Suprapubic skin (tissue), 4 donors: Measurements from ENCODE around the gene CLEC4D. TPM values are rescaled to one million over a fixed set of nuclear protein-coding genes. Genes with fewer than 3 reads are reported as not detected.

ENCODE experiments used
- DNase-seq, 2 donors: peaks; one replicate each; pipeline ENCODE4 v3.0.0-alpha.2; 2019; ENCODE audit warnings: low spot score in 2 of 2
- H3K27ac ChIP-seq: fragments of 200-600 bp; sonication (generic); one replicate; pipeline ENCODE4 v1.5.1; 2019
- H3K27me3 ChIP-seq: fragments of 200-600 bp; sonication (generic); one replicate; pipeline ENCODE4 v1.5.1; 2019
- H3K36me3 ChIP-seq: fragments of 200-600 bp; sonication (generic); one replicate; pipeline ENCODE4 v1.5.1; 2019
- H3K4me1 ChIP-seq: fragments of 200-600 bp; sonication (generic); one replicate; pipeline ENCODE4 v1.5.1; 2019
- H3K4me3 ChIP-seq: fragments of 200-600 bp; sonication (generic); one replicate; pipeline ENCODE4 v1.5.1; 2019; ENCODE audit warnings: mild to moderate bottlenecking
- H3K9me3 ChIP-seq: fragments of 200-600 bp; sonication (generic); one replicate; pipeline ENCODE4 v1.5.1; 2019
- EP300 ChIP-seq: sonication (generic); formaldehyde crosslinking; IDR thresholded peaks from one replicate; pipeline ENCODE4 v1.6.1; 2017; ENCODE audit warnings: antibody characterized with exemption
- POLR2A ChIP-seq, 2 donors: fragments of 450-650 bp; IDR thresholded peaks; one replicate each; pipeline ENCODE4 v1.6.1; 2017; ENCODE audit warnings: antibody characterized with exemption in 2 of 2, mild to moderate bottlenecking in 2 of 2, moderate library complexity in 2 of 2
- POLR2AphosphoS5 ChIP-seq, 3 donors: sonication (generic); formaldehyde crosslinking; IDR thresholded peaks; one replicate each; pipeline ENCODE4 v1.6.1; 2017; ENCODE audit warnings: antibody characterized with exemption in 3 of 3
- WGBS: methylation state at CpG from one replicate; pipeline ENCODE4 v1.1.5; 2018; 5-methylcytosine and 5-hydroxymethylcytosine counted together
- total RNA-seq, 4 donors: library from RNA; depleted of rRNA; stranded (reverse); fragments of >200 nt; gene quantifications; one replicate each; pipeline ENCODE4 v1.1.0, GENCODE V29; 2016
- TF ChIP-seq, protein P1 (sequence below), 2 donors: fragments of 200-600 bp in 1 of 2; fragments of 450-650 bp in 1 of 2; sonication (generic) in 1 of 2; IDR thresholded peaks; one replicate each; pipeline ENCODE4 v1.5.1; 2016 to 2019; ENCODE audit warnings: antibody characterized with exemption in 2 of 2, mild to moderate bottlenecking in 1 of 2, moderate library complexity in 1 of 2

Gene CLEC4D
- total RNA-seq, 4 donors from 2014 or later, result not detected

DNA sequence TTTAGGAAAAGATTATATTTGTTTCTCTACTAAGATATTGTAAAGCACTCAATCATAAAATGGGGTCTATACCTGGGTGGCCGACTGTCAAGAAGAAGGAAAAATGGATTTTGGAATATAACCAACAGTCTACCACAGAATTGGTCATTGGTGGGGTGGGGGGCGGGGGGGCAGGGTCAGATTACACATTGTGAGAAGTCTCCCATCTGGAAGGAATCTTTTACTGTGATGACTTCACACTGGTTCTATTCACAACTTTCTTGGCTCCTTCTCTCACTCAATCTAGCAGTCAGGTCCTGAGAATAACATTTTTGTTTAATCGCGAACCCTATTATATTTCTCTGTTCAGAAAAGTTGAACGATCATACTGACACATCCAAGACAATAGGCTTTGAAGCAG lies 36.1 kb downstream of the CLEC4D start:
- Histone ChIP-seq H3K27ac (no peak overlapping the region), H3K4me3 (no peak overlapping the region), H3K9me3 (no peaks in the 10 kb centered on the region), H3K4me1 (no peaks in the 10 kb centered on the region), H3K27me3 (peaks cover 6% of the 10 kb centered on the region), H3K36me3 (no peaks in the 10 kb centered on the region)
- 70% methylated on average over 5 of the region's 5 CpGs for WGBS
- TF ChIP-seq EP300, result no peak
- no peak for TF ChIP-seq POLR2A (IDR thresholded peaks at IDR 0.05)
- TF ChIP-seq, protein P1, sequence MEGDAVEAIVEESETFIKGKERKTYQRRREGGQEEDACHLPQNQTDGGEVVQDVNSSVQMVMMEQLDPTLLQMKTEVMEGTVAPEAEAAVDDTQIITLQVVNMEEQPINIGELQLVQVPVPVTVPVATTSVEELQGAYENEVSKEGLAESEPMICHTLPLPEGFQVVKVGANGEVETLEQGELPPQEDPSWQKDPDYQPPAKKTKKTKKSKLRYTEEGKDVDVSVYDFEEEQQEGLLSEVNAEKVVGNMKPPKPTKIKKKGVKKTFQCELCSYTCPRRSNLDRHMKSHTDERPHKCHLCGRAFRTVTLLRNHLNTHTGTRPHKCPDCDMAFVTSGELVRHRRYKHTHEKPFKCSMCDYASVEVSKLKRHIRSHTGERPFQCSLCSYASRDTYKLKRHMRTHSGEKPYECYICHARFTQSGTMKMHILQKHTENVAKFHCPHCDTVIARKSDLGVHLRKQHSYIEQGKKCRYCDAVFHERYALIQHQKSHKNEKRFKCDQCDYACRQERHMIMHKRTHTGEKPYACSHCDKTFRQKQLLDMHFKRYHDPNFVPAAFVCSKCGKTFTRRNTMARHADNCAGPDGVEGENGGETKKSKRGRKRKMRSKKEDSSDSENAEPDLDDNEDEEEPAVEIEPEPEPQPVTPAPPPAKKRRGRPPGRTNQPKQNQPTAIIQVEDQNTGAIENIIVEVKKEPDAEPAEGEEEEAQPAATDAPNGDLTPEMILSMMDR (IDR thresholded peaks at IDR 0.05), result no peak
- TF ChIP-seq POLR2AphosphoS5 (IDR thresholded peaks at IDR 0.05), result no peak
- DNase-seq, result no peak

DNA sequence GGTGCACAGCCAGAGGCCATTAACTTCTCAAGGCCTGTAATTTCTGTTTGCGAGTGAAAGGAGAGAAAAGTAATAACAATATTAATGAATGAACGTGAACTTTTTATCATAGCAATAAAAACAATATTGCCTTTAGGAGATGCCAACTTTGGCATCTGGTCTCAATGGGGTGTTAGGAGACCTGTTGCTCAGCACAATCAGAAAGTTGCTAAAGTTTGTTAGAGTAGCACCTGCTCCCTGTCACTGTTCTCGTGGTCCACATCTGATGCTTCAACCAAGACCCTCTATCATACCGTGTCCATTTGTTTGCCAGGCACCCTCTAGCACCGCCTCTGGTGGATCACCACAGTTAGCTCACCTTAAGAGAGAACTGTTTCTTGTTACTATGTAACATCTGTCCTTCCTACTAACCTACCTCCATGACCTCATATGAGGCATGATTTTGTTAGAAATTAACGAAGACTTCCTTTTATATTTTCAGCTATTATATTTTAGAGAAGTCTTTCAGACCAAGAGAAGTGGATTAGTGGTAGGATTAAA lies 39.9 kb downstream of the CLEC4D start:
- DNase-seq, result no peak
- Histone ChIP-seq H3K27ac (no peak overlapping the region), H3K36me3 (no peaks in the 10 kb centered on the region), H3K9me3 (no peaks in the 10 kb centered on the region), H3K4me1 (no peaks in the 10 kb centered on the region), H3K27me3 (peaks cover under 1% of the 10 kb centered on the region), H3K4me3 (no peak overlapping the region)
- TF ChIP-seq, protein P1 (IDR thresholded peaks at IDR 0.05), result no peak
- TF ChIP-seq EP300, result no peak
- no peak for TF ChIP-seq POLR2A (IDR thresholded peaks at IDR 0.05)
- TF ChIP-seq POLR2AphosphoS5 (IDR thresholded peaks at IDR 0.05), result no peak
- 51% methylated on average over 6 of the region's 6 CpGs for WGBS

- 82% methylated on average over 5 of the region's 5 CpGs for WGBS
- no peak for TF ChIP-seq POLR2AphosphoS5 (IDR thresholded peaks at IDR 0.05)
- TF ChIP-seq EP300, result no peak
- no peak for TF ChIP-seq POLR2A (IDR thresholded peaks at IDR 0.05)
- TF ChIP-seq, protein P1 (IDR thresholded peaks at IDR 0.05), result no peak
These were observed 41.3 kb downstream of the CLEC4D start for GRCh38 chr12:8554451-8555195.

DNA sequence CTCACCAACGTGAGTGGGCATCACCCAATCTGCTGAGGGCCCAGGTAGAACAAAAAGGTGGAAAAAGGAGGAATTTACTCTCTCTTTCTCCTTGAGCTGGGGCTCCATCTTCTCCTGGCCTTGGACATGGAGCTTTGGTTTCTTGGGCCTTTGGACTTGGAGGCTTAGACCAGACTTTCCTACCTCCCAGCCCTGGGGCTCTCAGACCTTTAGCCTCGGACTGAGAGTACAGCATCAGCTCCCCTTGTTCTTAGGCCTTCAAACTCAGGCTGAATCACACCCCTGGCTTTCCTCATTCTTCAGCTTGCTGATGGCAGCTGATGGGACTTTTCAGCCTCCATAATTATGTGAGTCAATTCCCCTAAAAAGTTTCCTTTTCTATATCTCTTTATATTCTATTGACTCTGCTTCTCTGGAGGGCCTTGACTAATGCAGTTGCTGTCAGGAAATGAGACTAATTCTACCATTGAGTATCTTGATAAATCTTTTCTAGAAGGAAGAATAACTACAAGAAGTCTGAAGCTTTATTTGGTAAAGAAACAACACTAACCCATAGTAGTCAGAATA lies 43.3 kb downstream of the CLEC4D start:
- Histone ChIP-seq H3K9me3 (no peaks in the 10 kb centered on the region), H3K4me3 (no peak overlapping the region), H3K4me1 (no peaks in the 10 kb centered on the region), H3K27ac (no peak overlapping the region), H3K27me3 (no peaks in the 10 kb centered on the region), H3K36me3 (no peaks in the 10 kb centered on the region)
- TF ChIP-seq EP300 (no peak), POLR2A (IDR thresholded peaks at IDR 0.05) (no peak), POLR2AphosphoS5 (IDR thresholded peaks at IDR 0.05) (no peak)
- TF ChIP-seq, protein P1 (IDR thresholded peaks at IDR 0.05), result no peak
- 83% methylated on average over 2 of the region's 2 CpGs for WGBS
- no peak for DNase-seq

More at GRCh38 chr12:8554451-8555195, 41.3 kb downstream of the CLEC4D start:
- no peaks in the 10 kb centered on the region for H3K36me3 ChIP-seq
- no peak overlapping the region for H3K27ac ChIP-seq
- no peaks in the 10 kb centered on the region for H3K4me1 ChIP-seq
- DNase-seq, result no peak
- H3K9me3 ChIP-seq, result no peaks in the 10 kb centered on the region
- no peak overlapping the region for H3K4me3 ChIP-seq
- H3K27me3 ChIP-seq, result no peaks in the 10 kb centered on the region

GRCh38 chr12:8559676-8560075 lies 46.4 kb downstream of the CLEC4D start:
- Histone ChIP-seq H3K27ac (no peak overlapping the region), H3K9me3 (no peaks in the 10 kb centered on the region), H3K36me3 (no peaks in the 10 kb centered on the region), H3K27me3 (no peaks in the 10 kb centered on the region), H3K4me3 (no peak overlapping the region), H3K4me1 (no peaks in the 10 kb centered on the region)
- no peak for TF ChIP-seq EP300
- 67% methylated on average over 11 of the region's 11 CpGs for WGBS
- DNase-seq, result no peak
